ENCODE measurements around the gene DNAJC1. TPM values are rescaled to one million over a fixed set of nuclear protein-coding genes. Genes with fewer than 3 reads are reported as not detected.
"Not testable (repeated sequence)": the region's sequence is repeated elsewhere in the genome, so short reads cannot be mapped to it uniquely, and the experiment has no call there.

DNAJC1 gene
- total RNA-seq, 3 donors from 2014 or later, result 26.3 to 31.5 (median 30.3) TPM

- H3K36me3 ChIP-seq (ENCODE audit: low read depth), result no peaks in the 10 kb centered on the region
- ATAC-seq (no peak), DNase-seq (no peak)
- peaks cover 26% of the 10 kb centered on the region for H3K4me1 ChIP-seq (ENCODE audit: low read depth)
- TF ChIP-seq CTCF (IDR thresholded peaks at IDR 0.05), result no peak
- no peak overlapping the region for H3K4me3 ChIP-seq
- H3K9me3 ChIP-seq, result no peaks in the 10 kb centered on the region
- intact Hi-C loops (cut with DNase I, micrococcal nuclease), result loop anchor here in 1 of 2 donors (10.0 kb wide), 1 partner anchor 229 kb away; no protein-coding TSS in a partner anchor
These were observed 279.4 kb downstream of the DNAJC1 start for GRCh38 chr10:21724020-21724589.

GRCh38 chr10:21722209-21722608, 281.3 kb downstream of the DNAJC1 start:
- no peak for DNase-seq

GRCh38 chr10:21721000-21721665, 282.4 kb downstream of the DNAJC1 start:
- intact Hi-C loops (cut with DNase I, micrococcal nuclease), result loop anchor here in 1 of 2 donors (10.0 kb wide), 1 partner anchor 226 kb away; no protein-coding TSS in a partner anchor
- H3K36me3 ChIP-seq (ENCODE audit: low read depth), result no peaks in the 10 kb centered on the region
- H3K4me3 ChIP-seq, result no peak overlapping the region
- TF ChIP-seq CTCF (IDR thresholded peaks at IDR 0.05), result no peak
- DNase-seq (no peak), ATAC-seq (no peak)
- H3K4me1 ChIP-seq (ENCODE audit: low read depth), result peaks cover 18% of the 10 kb centered on the region
- H3K9me3 ChIP-seq, result no peaks in the 10 kb centered on the region

More at GRCh38 chr10:21722209-21722608, 281.3 kb downstream of the DNAJC1 start:
- Histone ChIP-seq H3K9me3 (no peaks in the 10 kb centered on the region), H3K4me3 (no peak overlapping the region), H3K4me1 (ENCODE audit: low read depth) (peaks cover 22% of the 10 kb centered on the region), H3K36me3 (ENCODE audit: low read depth) (no peaks in the 10 kb centered on the region)
- intact Hi-C loops (cut with DNase I, micrococcal nuclease), result loop anchor here in 1 of 2 donors (10.0 kb wide), 1 partner anchor 227 kb away; no protein-coding TSS in a partner anchor
- no peak for ATAC-seq
- TF ChIP-seq CTCF (IDR thresholded peaks at IDR 0.05), result no peak

GRCh38 chr10:21720090-21720489, 283.4 kb downstream of the DNAJC1 start:
- intact Hi-C loops (cut with DNase I, micrococcal nuclease), result loop anchor here in 1 of 2 donors (10.0 kb wide), 1 partner anchor 225 kb away; no protein-coding TSS in a partner anchor
- no peaks in the 10 kb centered on the region for H3K9me3 ChIP-seq
- DNase-seq, result no peak
- TF ChIP-seq CTCF (IDR thresholded peaks at IDR 0.05), result no peak
- H3K4me3 ChIP-seq, result no peak overlapping the region
- ATAC-seq, result no peak
- peaks cover 14% of the 10 kb centered on the region for H3K4me1 ChIP-seq (ENCODE audit: low read depth)
- no peaks in the 10 kb centered on the region for H3K36me3 ChIP-seq (ENCODE audit: low read depth)

GRCh38 chr10:21719502-21719901, 284.0 kb downstream of the DNAJC1 start:
- H3K4me1 ChIP-seq (ENCODE audit: low read depth), result peaks cover 8% of the 10 kb centered on the region
- no peaks in the 10 kb centered on the region for H3K36me3 ChIP-seq (ENCODE audit: low read depth)
- intact Hi-C loops (cut with DNase I, micrococcal nuclease), result no loop called here
- no peaks in the 10 kb centered on the region for H3K9me3 ChIP-seq
- no peak for TF ChIP-seq CTCF (IDR thresholded peaks at IDR 0.05)
- H3K4me3 ChIP-seq, result no peak overlapping the region
- DNase-seq (no peak), ATAC-seq (no peak)

GRCh38 chr10:21717437-21718054, 286.0 kb downstream of the DNAJC1 start:
- H3K36me3 ChIP-seq (ENCODE audit: low read depth); ATAC-seq; H3K9me3 ChIP-seq; H3K4me1 ChIP-seq (ENCODE audit: low read depth); DNase-seq; H3K4me3 ChIP-seq; intact Hi-C loops (cut with DNase I, micrococcal nuclease): not testable (repeated sequence)

All from mucosa of descending colon (tissue), 3 donors.